HCT116 (cell line): ENCODE results near the gene AP1AR.

ENCODE experiments used
- CBX3 ChIP-seq: IDR thresholded peaks from 2 replicates; pipeline ENCODE4 v1.6.1; 2012; ENCODE audit warnings: low read depth
- TF ChIP-seq, protein P1 (sequence below), 3 experiments: fragments of 200-600 bp in 1 of 3; sonication (generic) in 1 of 3; IDR thresholded peaks in 2 of 3; conservative IDR thresholded peaks in 1 of 3; 2 replicates each; pipeline ENCODE4 v1.5.1; 2012 to 2017; ENCODE audit warnings: low read depth in 2 of 3, low read length in 2 of 3, antibody characterized with exemption in 1 of 3, borderline replicate concordance in 1 of 3, control low read depth in 1 of 3, mild to moderate bottlenecking in 1 of 3, mixed read lengths in 1 of 3, mixed run types in 1 of 3, moderate library complexity in 1 of 3; ENCODE audit not compliant: insufficient read depth in 1 of 3
- TF ChIP-seq, protein P2 (sequence below): IDR thresholded peaks from 2 replicates; pipeline ENCODE4 v1.6.1; 2012

DNA sequence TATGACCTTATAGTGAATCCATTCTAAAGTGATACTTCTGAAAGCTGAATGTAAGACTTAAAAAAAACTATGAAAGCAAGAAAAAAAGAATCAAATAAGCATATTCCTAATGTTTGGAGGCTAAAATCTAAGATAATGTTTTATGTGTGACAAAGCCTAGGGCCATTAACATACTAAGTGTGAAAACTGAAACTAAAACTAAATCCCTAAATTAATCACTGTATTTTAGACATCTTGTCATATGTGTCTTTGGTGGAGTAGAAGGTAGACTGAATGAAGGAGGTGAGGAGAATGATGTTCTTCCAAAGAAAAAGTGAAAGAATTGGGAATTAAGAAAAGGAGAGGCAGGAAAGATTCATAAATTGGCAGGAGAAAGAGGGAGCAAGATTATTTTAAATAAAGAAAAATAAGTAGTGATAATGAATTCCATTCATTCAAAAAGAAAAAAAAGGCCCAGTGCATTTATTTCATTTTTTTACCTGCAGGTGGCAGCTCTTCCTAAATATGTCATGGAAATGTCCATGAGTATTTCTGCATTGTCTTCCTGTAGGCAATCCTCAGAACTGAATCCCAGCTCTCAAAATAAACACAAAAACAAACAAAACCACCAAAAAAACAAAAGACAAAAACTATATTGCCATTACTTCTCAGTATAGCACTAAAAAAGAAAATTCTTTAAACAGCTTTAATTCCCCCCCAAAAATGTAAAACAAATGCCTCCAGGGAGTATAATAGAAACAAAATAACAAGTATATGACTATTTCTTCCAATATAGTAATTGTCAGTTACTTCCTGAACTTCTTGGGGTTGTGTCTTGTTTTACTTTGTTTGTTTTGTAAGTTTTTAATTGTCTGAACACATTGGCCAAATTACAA, 17.0 kb upstream of the AP1AR start:
- TF ChIP-seq, protein P1, sequence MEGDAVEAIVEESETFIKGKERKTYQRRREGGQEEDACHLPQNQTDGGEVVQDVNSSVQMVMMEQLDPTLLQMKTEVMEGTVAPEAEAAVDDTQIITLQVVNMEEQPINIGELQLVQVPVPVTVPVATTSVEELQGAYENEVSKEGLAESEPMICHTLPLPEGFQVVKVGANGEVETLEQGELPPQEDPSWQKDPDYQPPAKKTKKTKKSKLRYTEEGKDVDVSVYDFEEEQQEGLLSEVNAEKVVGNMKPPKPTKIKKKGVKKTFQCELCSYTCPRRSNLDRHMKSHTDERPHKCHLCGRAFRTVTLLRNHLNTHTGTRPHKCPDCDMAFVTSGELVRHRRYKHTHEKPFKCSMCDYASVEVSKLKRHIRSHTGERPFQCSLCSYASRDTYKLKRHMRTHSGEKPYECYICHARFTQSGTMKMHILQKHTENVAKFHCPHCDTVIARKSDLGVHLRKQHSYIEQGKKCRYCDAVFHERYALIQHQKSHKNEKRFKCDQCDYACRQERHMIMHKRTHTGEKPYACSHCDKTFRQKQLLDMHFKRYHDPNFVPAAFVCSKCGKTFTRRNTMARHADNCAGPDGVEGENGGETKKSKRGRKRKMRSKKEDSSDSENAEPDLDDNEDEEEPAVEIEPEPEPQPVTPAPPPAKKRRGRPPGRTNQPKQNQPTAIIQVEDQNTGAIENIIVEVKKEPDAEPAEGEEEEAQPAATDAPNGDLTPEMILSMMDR (IDR thresholded peaks at IDR 0.05 in 2 of 3, conservative IDR thresholded peaks at IDR 0.05 in 1 of 3; ENCODE audit: borderline replicate concordance in 1 of 3, insufficient read depth in 1 of 3, low read depth in 2 of 3, low read length in 2 of 3): peak; percentile 40 to 67 (median 46)
- TF ChIP-seq CBX3: 0 out of 2 replicates have a peak, but pooled peaks have one; percentile 20
- TF ChIP-seq, protein P2, sequence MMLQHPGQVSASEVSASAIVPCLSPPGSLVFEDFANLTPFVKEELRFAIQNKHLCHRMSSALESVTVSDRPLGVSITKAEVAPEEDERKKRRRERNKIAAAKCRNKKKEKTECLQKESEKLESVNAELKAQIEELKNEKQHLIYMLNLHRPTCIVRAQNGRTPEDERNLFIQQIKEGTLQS: no peak
